ENCODE results near the gene MBTD1. TPM values are rescaled to one million over a fixed set of nuclear protein-coding genes. Genes with fewer than 3 reads are reported as not detected.

Gene MBTD1
- total and polyA plus RNA-seq, 5 donors = 4.1 to 9.1 (median 6.2) TPM

GRCh38 chr17:51224402-51225262 lies 35.2 kb downstream of the MBTD1 start:
- H3K4me3 ChIP-seq (ENCODE audit: low read length) = peak overlapping the region; percentile 23
- no peak overlapping the region for H3K27ac ChIP-seq (ENCODE audit: low read length)
- ATAC-seq = peak; percentile 8 to 13
- DNase-seq = no peak
- 21% methylated on average over 10 of the region's 10 CpGs for WGBS
- peaks cover 4% of the 10 kb centered on the region for H3K4me1 ChIP-seq (ENCODE audit: control insufficient read depth, insufficient read depth, low read length)
- H3K27me3 ChIP-seq (ENCODE audit: control insufficient read depth, insufficient read depth) = no peaks in the 10 kb centered on the region
- intact Hi-C loops (cut with DNase I) = no loop called here
- H3K9me3 ChIP-seq (ENCODE audit: control insufficient read depth, low read length) = no peaks in the 10 kb centered on the region

- H3K9me3 ChIP-seq (ENCODE audit: control insufficient read depth, low read length) = no peaks in the 10 kb centered on the region
- DNase-seq (no peak), ATAC-seq (no peak)
- H3K27ac ChIP-seq (ENCODE audit: low read length) = no peak overlapping the region
- H3K4me3 ChIP-seq (ENCODE audit: low read length) = no peak overlapping the region
- 91% methylated on average over 4 of the region's 4 CpGs for WGBS
- intact Hi-C loops (cut with DNase I) = no loop called here
- H3K4me1 ChIP-seq (ENCODE audit: control insufficient read depth, insufficient read depth, low read length) = peaks cover 2% of the 10 kb centered on the region
- no peaks in the 10 kb centered on the region for H3K27me3 ChIP-seq (ENCODE audit: control insufficient read depth, insufficient read depth)
These were observed 38.5 kb downstream of the MBTD1 start for GRCh38 chr17:51221322-51221721.

GRCh38 chr17:51217946-51218345 lies 41.9 kb downstream of the MBTD1 start:
- Histone ChIP-seq H3K27me3 (ENCODE audit: control insufficient read depth, insufficient read depth) (no peaks in the 10 kb centered on the region), H3K4me1 (ENCODE audit: control insufficient read depth, insufficient read depth, low read length) (no peaks in the 10 kb centered on the region), H3K4me3 (ENCODE audit: low read length) (no peak overlapping the region), H3K9me3 (ENCODE audit: control insufficient read depth, low read length) (no peaks in the 10 kb centered on the region), H3K27ac (ENCODE audit: low read length) (no peak overlapping the region)
- intact Hi-C loops (cut with DNase I) = no loop called here
- ATAC-seq (no peak), DNase-seq (no peak)
- WGBS = 100% methylated on average over 1 of the region's 1 CpG

GRCh38 chr17:51214920-51215319 lies 44.9 kb downstream of the MBTD1 start:
- no peaks in the 10 kb centered on the region for H3K9me3 ChIP-seq (ENCODE audit: control insufficient read depth, low read length)
- WGBS = 86% methylated on average over 1 of the region's 1 CpG
- H3K27ac ChIP-seq (ENCODE audit: low read length) = no peak overlapping the region
- no peak for ATAC-seq
- H3K4me3 ChIP-seq (ENCODE audit: low read length) = no peak overlapping the region
- no peaks in the 10 kb centered on the region for H3K4me1 ChIP-seq (ENCODE audit: control insufficient read depth, insufficient read depth, low read length)
- no peak for DNase-seq
- no peaks in the 10 kb centered on the region for H3K27me3 ChIP-seq (ENCODE audit: control insufficient read depth, insufficient read depth)
- intact Hi-C loops (cut with DNase I) = no loop called here

- Histone ChIP-seq H3K27ac (ENCODE audit: low read length) (no peak overlapping the region), H3K4me3 (ENCODE audit: low read length) (no peak overlapping the region), H3K27me3 (ENCODE audit: control insufficient read depth, insufficient read depth) (no peaks in the 10 kb centered on the region), H3K9me3 (ENCODE audit: control insufficient read depth, low read length) (no peaks in the 10 kb centered on the region), H3K4me1 (ENCODE audit: control insufficient read depth, insufficient read depth, low read length) (no peaks in the 10 kb centered on the region)
- ATAC-seq = no peak
- intact Hi-C loops (cut with DNase I) = no loop called here
- no peak for DNase-seq
These were observed 56.0 kb downstream of the MBTD1 start for GRCh38 chr17:51203838-51204237.

GRCh38 chr17:51200846-51201245 lies 59.0 kb downstream of the MBTD1 start:
- no peaks in the 10 kb centered on the region for H3K27me3 ChIP-seq (ENCODE audit: control insufficient read depth, insufficient read depth)
- H3K4me1 ChIP-seq (ENCODE audit: control insufficient read depth, insufficient read depth, low read length) = no peaks in the 10 kb centered on the region
- no peak for DNase-seq
- intact Hi-C loops (cut with DNase I) = no loop called here
- H3K9me3 ChIP-seq (ENCODE audit: control insufficient read depth, low read length) = no peaks in the 10 kb centered on the region
- 83% methylated on average over 2 of the region's 2 CpGs for WGBS
- no peak overlapping the region for H3K4me3 ChIP-seq (ENCODE audit: low read length)
- ATAC-seq = no peak
- no peak overlapping the region for H3K27ac ChIP-seq (ENCODE audit: low read length)

- no peak for ATAC-seq
- WGBS = 90% methylated on average over 6 of the region's 6 CpGs
These were observed 59.6 kb downstream of the MBTD1 start for GRCh38 chr17:51200295-51200694.

GRCh38 chr17:51197754-51198153 lies 62.1 kb downstream of the MBTD1 start:
- WGBS = 95% methylated on average over 4 of the region's 4 CpGs
- ATAC-seq = no peak
- H3K27ac ChIP-seq (ENCODE audit: low read length) = no peak overlapping the region
- intact Hi-C loops (cut with DNase I) = no loop called here
- DNase-seq = no peak
- no peak overlapping the region for H3K4me3 ChIP-seq (ENCODE audit: low read length)
- H3K27me3 ChIP-seq (ENCODE audit: control insufficient read depth, insufficient read depth) = no peaks in the 10 kb centered on the region
- H3K9me3 ChIP-seq (ENCODE audit: control insufficient read depth, low read length) = no peaks in the 10 kb centered on the region
- no peaks in the 10 kb centered on the region for H3K4me1 ChIP-seq (ENCODE audit: control insufficient read depth, insufficient read depth, low read length)

More at GRCh38 chr17:51200295-51200694, 59.6 kb downstream of the MBTD1 start:
- intact Hi-C loops (cut with DNase I) = no loop called here
- no peak for DNase-seq
- H3K27ac ChIP-seq (ENCODE audit: low read length) = no peak overlapping the region
- H3K27me3 ChIP-seq (ENCODE audit: control insufficient read depth, insufficient read depth) = no peaks in the 10 kb centered on the region
- H3K9me3 ChIP-seq (ENCODE audit: control insufficient read depth, low read length) = no peaks in the 10 kb centered on the region
- H3K4me3 ChIP-seq (ENCODE audit: low read length) = no peak overlapping the region
- H3K4me1 ChIP-seq (ENCODE audit: control insufficient read depth, insufficient read depth, low read length) = no peaks in the 10 kb centered on the region

- intact Hi-C loops (cut with DNase I) = no loop called here
- ATAC-seq (no peak), DNase-seq (no peak)
- no peak overlapping the region for H3K4me3 ChIP-seq (ENCODE audit: low read length)
- no peaks in the 10 kb centered on the region for H3K9me3 ChIP-seq (ENCODE audit: control insufficient read depth, low read length)
- 90% methylated on average over 2 of the region's 2 CpGs for WGBS
- H3K4me1 ChIP-seq (ENCODE audit: control insufficient read depth, insufficient read depth, low read length) = no peaks in the 10 kb centered on the region
- H3K27me3 ChIP-seq (ENCODE audit: control insufficient read depth, insufficient read depth) = no peaks in the 10 kb centered on the region
- H3K27ac ChIP-seq (ENCODE audit: low read length) = no peak overlapping the region
These were observed 68.0 kb downstream of the MBTD1 start for GRCh38 chr17:51191895-51192294.

GRCh38 chr17:51189628-51190027 lies 70.2 kb downstream of the MBTD1 start:
- intact Hi-C loops (cut with DNase I) = no loop called here
- Histone ChIP-seq H3K27ac (ENCODE audit: low read length) (no peak overlapping the region), H3K27me3 (ENCODE audit: control insufficient read depth, insufficient read depth) (no peaks in the 10 kb centered on the region), H3K4me1 (ENCODE audit: control insufficient read depth, insufficient read depth, low read length) (no peaks in the 10 kb centered on the region), H3K4me3 (ENCODE audit: low read length) (no peak overlapping the region), H3K9me3 (ENCODE audit: control insufficient read depth, low read length) (no peaks in the 10 kb centered on the region)
- 59% methylated on average over 1 of the region's 1 CpG for WGBS
- DNase-seq = no peak
- ATAC-seq = no peak

- H3K27ac ChIP-seq (ENCODE audit: low read length) = no peak overlapping the region
- no peaks in the 10 kb centered on the region for H3K4me1 ChIP-seq (ENCODE audit: control insufficient read depth, insufficient read depth, low read length)
- ATAC-seq (no peak), DNase-seq (no peak)
- no peak overlapping the region for H3K4me3 ChIP-seq (ENCODE audit: low read length)
- no peaks in the 10 kb centered on the region for H3K27me3 ChIP-seq (ENCODE audit: control insufficient read depth, insufficient read depth)
- intact Hi-C loops (cut with DNase I) = no loop called here
- no peaks in the 10 kb centered on the region for H3K9me3 ChIP-seq (ENCODE audit: control insufficient read depth, low read length)
These were observed 70.7 kb downstream of the MBTD1 start for GRCh38 chr17:51189162-51189561.
